HG03378 (cell line): ENCODE results near the gene KNOP1.
"Not testable (repeated sequence)": the region's sequence is repeated elsewhere in the genome, so short reads cannot be mapped to it uniquely, and the experiment has no call there.

Experiments used
- ATAC-seq: cut with Tn5 transposase; IDR thresholded peaks from one replicate; pipeline ENCODE4 v1.9.1; 2021; ENCODE audit warnings: mild to moderate bottlenecking, moderate library complexity; ENCODE audit not compliant: unreplicated experiment

Gene KNOP1

GRCh38 chr16:19688396-19689024, 29.5 kb downstream of the KNOP1 start:
- no peak for ATAC-seq

DNA sequence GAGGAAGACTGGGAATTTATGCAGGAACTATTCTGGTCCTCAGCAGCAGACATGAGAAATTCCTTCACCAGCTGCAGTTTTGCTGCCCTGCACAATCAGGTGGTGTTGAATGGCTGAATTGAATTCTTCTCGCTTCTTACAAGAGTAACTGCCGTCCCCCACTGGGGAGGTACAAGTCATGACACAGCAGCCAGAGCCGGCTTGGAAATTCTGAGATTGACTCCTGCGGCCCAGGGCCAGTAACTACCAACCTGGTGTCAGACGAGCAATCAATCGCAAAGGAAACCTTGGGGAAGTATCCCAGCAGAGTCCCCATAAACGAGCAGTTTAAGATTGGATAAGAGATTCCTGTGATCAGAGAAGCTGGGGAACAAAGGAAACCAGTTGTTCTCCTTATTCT, 30.7 kb downstream of the KNOP1 start:
- no peak for ATAC-seq

DNA sequence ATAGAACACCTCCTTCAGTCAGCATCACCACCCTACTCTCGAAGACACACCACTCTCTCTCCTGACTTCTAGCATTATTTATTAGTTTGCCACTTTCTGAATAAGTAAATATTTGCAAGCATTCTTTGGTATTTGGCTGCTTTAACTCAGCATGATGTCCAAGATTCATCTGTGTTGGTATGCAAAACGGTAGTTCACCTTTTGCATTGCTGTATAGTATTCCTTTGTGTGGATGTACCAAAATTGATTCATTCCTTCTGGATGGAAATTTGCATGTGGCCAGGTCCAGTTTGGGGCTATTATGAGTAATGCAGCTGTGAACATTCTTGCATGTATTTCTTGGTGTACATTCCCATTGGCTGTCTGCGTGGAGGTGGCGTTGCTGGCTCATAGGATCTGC, 32.9 kb downstream of the KNOP1 start:
- no peak for ATAC-seq

GRCh38 chr16:19683453-19684236, 34.4 kb downstream of the KNOP1 start:
- ATAC-seq = no peak

DNA sequence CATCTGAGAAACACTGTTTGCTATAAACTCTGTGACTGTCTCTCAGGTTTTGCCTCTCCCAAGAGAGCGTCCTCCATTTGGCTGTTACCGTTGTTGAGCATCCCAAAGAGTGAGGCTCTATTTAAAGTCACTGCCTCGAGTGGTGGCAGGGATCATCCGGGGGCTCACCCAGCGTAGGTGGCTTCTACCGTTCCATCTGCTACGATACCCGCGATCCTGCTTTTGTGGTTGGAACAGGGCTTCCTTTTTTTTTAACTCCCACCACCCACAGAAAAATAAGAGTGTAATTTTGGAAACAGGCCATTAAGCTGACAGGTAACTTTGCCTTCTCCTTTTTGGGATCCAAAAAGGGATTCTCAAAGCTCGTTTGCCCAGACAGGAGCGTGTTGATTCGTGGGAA, 36.4 kb downstream of the KNOP1 start:
- no peak for ATAC-seq

DNA sequence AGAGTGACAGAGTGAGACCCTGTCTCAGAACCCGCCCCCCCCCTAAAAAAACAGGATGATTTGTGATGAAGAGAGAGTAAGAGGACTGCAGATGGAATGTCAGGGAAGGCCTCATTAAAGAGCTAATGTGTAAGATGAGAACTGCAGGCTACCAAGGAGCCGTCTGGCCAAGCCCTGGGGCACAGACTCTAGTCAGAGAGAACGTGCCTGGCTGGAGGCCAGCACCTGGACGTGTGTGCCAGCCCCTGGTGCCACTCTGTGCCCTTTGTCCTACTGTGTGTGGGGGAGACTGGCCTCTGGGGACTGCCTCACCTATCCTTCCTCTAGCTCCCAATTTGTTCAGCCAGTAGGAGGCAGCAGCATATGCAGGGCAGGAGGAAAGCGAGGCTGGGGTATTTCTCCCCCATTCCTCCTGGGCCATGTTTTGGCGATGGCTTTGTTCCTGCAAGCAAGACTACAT, 37.1 kb downstream of the KNOP1 start:
- no peak for ATAC-seq

GRCh38 chr16:19679281-19679680, 38.7 kb downstream of the KNOP1 start:
- not testable (repeated sequence) for ATAC-seq

- no peak for ATAC-seq
These were observed 39.2 kb downstream of the KNOP1 start for GRCh38 chr16:19678804-19679203.

DNA sequence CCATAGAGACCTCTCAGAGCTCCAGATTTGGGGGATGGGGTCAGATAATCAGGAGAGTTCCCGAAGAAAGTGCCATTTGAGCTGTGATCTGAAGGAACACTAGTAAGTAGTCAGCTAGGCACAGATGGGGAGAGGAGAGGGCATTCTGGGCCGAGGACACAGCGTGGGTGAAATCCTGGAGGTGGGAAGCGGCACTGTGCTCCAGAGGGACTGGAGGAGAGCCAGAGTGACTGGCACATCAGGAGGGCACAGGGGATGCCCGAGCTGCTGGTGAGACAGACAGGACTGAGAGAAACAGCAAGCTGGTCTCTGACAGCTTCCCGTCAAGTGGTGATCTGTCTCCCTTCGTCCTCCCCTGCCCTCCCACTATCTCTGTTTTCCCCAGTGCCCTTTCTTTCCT, 40.6 kb downstream of the KNOP1 start:
- no peak for ATAC-seq

GRCh38 chr16:19674485-19674884, 43.5 kb downstream of the KNOP1 start:
- no peak for ATAC-seq

DNA sequence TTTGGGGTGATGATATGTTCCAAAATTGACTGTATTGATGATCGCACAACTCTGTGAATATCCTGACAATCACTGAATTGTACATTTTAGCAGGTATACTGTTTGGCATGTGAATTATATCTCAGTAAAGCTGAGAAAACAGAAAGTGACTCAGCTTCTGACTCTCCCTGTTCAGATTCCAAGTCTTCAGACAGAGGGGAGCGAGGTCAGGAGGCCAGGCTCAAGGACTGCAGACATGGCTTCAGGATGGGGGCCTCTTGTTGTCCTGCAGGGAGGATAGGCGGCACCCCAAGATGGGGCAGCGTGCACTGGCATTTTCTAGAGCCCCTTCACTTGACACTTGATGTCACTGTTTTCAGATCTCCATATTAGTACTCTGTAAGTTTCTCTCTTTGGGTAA, 45.6 kb downstream of the KNOP1 start:
- no peak for ATAC-seq

- ATAC-seq = no peak
These were observed 51.5 kb downstream of the KNOP1 start for GRCh38 chr16:19666477-19666876.

DNA sequence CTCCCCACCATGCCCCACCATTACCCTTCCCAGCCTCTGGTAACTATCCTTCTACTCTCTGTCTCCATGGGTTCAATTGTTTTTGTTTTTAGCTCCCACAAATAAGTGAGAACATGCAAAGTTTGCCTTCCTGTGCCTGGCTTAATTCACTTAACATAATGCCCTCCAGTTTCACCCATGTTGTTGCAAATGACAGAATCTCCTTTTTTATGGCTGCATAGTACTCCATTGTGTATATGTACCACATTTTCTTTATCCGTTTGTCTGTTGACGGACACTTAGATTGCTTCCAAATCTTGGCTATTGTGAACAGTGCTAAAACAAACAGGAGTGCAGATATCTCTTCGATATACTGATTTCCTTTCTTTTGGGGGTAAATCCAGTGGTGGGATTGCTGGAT, 52.7 kb downstream of the KNOP1 start:
- not testable (repeated sequence) for ATAC-seq

GRCh38 chr16:19664166-19664565, 53.9 kb downstream of the KNOP1 start:
- no peak for ATAC-seq

- no peak for ATAC-seq
These were observed 55.7 kb downstream of the KNOP1 start for GRCh38 chr16:19662351-19662750.

DNA sequence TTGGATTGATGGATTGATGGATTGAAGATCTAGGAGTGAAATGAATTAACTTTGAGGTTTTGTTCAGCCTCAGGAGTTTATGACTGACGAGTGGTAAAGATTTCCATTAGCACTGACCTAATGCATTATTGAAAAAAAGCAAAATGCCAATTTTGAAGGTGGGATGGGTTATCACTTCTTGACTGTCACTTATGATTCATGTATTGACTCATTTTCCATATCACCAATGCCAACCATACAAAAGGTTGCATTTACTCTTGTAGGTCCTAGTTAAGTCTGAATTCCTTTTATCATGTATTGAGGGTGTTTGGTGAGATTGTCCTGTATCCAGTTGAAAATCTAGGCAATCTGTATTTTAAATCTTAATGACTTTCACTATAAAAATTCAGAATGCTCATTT, 57.6 kb downstream of the KNOP1 start:
- ATAC-seq = no peak

GRCh38 chr16:19659554-19659953, 58.5 kb downstream of the KNOP1 start:
- ATAC-seq = no peak

DNA sequence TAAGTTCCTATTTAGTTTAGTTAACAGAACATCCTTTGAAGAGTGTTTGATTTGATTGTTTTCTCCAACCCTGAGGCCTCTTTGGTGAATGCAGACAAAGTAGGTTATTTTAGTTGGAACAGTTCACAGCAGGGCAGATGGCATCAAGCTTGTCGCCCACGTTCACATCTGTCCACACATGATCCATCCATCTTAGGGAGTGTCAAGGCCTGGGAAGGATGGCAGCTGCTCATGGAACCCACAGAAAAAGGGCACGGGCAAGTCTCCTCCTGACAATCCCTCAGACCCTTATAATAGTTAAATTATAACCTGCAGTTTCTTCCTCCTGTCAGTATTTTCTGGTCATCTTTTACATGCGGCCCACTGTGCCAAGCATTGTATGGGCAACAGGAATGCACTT, 60.2 kb downstream of the KNOP1 start:
- ATAC-seq = no peak

GRCh38 chr16:19655242-19655777, 62.7 kb downstream of the KNOP1 start:
- no peak for ATAC-seq

- ATAC-seq = no peak
These were observed 63.9 kb downstream of the KNOP1 start for GRCh38 chr16:19654147-19654546.
